MM.1S (cell line): ENCODE results near the gene CAST.

Experiments
- EZH2 ChIP-seq: fragments of 300-600 bp; sonication (generic); optimal IDR thresholded peaks from 2 replicates; pipeline ENCODE3; 2017; ENCODE audit warnings: low read depth, mild to moderate bottlenecking, antibody characterized with exemption, low read length, mixed read lengths
- TF ChIP-seq, protein P1 (sequence below): fragments of 300-600 bp; sonication (generic); IDR thresholded peaks from 2 replicates; pipeline ENCODE4 v1.5.1; 2016; ENCODE audit warnings: antibody characterized with exemption, low read length, mixed read lengths

DNA sequence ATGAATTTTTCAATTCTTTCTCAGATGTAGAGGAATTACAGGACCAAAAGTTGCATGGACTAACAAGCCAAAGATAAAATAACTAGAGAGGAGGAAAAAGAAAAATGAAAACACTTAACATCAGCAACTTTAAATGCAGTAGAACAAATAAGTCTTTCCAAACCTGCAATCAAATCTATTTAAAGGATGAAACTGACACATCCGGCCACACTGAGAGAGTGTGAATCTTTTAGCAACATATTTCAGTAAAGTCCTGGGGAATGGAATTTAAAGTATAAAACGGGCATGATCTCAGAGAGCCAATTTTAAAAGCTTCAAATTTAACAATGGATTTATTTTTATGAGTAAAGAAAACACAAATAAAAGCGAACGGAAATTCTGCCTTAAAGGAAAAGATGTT is 17.1 kb downstream of the CAST start:
- TF ChIP-seq, protein P1, sequence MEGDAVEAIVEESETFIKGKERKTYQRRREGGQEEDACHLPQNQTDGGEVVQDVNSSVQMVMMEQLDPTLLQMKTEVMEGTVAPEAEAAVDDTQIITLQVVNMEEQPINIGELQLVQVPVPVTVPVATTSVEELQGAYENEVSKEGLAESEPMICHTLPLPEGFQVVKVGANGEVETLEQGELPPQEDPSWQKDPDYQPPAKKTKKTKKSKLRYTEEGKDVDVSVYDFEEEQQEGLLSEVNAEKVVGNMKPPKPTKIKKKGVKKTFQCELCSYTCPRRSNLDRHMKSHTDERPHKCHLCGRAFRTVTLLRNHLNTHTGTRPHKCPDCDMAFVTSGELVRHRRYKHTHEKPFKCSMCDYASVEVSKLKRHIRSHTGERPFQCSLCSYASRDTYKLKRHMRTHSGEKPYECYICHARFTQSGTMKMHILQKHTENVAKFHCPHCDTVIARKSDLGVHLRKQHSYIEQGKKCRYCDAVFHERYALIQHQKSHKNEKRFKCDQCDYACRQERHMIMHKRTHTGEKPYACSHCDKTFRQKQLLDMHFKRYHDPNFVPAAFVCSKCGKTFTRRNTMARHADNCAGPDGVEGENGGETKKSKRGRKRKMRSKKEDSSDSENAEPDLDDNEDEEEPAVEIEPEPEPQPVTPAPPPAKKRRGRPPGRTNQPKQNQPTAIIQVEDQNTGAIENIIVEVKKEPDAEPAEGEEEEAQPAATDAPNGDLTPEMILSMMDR = no peak
- no peak for TF ChIP-seq EZH2
